Endometrium (tissue), 2 donors: ENCODE measurements around the gene STK38L.
"Not testable (repeated sequence)": the region's sequence is repeated elsewhere in the genome, so short reads cannot be mapped to it uniquely, and the experiment has no call there.

Source experiments
- FAIRE-seq: peaks from 2 replicates; lab custom pipeline; 2012; peaks lifted over from hg19 to GRCh38; lab: Jason Lieb, UNC
- donor health status: control.
- donor health status: control.

STK38L gene

DNA sequence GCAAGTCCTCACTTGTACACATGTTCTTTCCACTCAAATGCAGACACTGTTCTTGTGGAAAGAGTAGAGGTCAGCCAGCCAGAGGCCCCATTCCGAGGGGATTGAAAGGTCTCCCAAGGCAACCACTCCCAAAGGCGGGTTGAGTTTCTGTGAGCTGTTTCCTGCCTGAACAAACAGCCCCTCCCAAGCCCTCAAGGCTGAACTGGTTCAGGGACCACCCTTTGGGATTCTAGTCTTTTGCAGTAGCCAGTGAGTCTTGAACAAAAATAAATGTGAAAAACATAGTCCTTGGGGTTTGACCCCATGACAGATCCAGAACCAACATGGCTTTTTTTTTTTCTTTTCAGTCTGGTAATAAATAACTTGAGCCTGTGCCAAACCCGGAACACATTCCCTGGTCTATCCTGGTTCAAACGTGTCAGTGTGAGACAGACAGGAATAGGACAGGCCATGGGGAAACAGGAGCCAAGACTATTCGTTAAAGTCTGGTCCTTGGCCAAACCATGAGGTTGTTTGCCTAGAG, 17.6 kb upstream of the STK38L start:
- FAIRE-seq: no peak

DNA sequence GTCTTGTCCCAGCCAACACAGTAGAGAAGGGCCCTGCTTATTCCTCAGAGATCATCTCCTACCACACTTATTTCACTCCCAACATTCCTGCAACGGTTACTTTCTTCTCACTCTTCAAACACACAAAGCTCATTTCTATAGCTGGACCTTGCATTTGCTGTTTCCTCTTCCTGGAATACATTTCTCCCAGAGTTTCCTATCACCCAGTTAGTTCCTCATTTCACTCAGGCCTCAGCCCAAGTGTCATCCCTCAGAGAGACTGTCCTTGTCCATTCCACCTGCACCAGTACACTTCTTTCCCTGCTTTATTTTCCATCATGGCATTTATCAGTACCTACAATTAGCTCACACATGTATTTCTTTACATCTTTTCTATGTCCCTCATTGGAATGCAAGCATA, 14.7 kb upstream of the STK38L start:
- FAIRE-seq: no peak

DNA sequence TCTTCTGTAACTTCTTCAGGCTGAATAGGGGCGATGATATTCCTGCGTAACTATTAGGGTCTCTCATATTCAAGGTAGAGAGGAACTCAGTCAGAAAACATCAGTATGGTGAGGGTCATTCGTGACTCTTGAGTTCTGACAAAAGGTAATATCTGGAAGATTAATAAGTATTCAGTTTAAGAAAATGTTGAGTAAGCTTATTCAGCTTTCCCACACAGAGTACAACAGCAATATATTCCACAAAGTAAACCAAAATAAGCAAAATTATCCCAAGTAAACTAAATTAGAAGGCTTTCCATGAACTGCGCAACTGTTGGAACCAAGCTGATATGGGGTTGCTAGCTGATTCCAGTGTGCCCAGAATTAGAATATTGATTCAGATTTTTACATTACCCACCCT, 12.7 kb upstream of the STK38L start:
- FAIRE-seq: not testable (repeated sequence)

DNA sequence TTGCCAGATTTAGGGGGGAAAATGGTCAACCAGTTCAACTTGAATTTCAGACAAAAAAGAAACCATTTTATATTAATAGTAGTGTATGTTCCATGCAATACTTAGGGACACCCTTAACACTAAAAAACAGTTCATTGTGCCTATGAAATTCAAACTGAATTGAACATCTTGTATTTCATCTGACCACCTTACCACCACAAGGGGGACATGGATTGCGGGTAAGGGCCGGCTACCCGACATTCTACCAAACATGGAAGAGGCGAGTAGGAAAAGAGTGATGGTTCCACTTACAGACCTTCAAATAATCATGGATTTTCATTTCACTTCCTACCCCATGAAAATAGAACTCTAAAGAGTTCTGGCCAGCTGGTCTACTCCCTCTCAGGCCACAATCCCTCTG, 10.3 kb upstream of the STK38L start:
- FAIRE-seq: no peak

DNA sequence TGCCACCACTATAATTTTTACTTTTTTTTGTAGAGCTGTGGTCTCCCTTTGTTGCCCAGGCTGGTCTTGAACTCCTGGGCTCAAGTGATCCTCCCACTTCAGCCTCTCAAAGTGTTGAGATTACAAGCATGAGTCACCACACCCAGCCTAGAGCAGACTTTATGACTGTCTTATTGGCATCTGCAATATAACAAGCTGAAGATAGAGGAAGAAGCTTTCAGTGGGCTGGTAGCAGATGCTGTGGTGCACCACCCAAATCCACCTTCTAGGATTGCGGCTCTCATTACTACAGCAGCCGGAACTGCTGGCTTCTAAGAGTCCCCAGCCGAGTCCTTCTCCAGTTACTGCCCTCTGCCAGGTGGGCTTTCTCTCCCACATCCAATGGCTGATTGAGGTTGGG, 7.6 kb upstream of the STK38L start:
- no peak for FAIRE-seq

DNA sequence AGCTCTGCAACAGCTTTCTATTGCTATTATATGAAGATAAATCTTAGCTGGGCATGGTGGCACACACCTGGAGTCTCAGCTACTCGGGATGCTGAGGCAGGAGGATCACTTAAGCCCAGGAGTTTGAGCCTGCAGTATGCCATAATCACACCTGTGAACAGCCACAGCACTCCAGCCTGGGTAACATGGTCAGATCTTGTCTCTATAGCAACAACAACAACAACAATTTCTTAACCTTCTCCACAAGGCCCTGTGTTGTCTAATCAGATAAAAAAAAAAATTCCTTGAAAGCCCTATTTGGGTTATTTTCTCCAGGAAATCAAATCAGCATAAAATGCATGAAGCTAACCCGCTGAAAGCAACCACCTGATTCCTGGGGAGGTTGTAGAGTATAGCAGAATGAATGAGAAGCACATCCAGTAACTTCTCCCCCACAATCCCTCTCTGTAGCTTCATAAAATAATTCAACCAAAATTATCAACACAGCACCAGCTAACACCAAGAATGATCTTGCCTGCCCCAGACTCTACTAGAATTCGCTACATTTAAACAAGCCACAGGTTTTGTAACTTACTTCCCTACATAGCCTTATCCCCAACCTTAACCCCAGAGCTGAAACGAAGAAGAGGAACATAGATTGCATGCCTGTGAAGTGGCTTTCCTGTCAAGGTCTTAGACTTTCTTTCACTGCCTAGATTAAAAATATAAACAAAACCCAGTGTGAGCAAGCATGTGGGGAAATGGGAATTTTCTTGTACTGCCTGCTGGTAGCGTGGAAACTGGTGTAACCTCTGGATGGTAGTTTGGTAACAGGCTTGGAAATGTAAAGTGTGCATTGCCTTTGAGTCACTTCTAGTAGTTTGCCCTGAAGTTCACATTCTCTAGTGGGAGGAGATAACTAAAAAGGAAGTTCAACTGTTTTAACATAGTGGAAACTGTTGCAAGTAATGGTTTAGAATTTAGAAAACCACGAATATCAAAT, 6.0 kb upstream of the STK38L start:
- no peak for FAIRE-seq

DNA sequence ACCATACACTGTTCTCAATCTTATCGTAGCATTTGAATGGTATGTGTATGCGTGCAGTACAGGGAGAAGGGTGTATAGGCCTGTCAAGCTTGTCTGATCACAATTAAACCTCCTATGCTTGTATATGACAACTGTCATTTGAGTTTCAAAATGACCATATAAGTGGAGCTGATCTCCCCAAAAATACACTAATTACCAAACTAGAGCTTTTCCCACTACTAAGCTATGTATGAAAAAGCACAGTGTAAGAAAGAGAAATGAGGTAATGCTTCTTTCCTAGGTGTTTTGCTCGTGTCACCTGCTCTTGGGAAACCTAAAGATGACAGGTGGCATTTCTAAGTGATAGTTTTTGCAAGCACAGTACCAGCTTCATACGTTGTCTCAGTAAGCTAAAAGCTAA, 1.1 kb upstream of the STK38L start:
- FAIRE-seq: no peak

DNA sequence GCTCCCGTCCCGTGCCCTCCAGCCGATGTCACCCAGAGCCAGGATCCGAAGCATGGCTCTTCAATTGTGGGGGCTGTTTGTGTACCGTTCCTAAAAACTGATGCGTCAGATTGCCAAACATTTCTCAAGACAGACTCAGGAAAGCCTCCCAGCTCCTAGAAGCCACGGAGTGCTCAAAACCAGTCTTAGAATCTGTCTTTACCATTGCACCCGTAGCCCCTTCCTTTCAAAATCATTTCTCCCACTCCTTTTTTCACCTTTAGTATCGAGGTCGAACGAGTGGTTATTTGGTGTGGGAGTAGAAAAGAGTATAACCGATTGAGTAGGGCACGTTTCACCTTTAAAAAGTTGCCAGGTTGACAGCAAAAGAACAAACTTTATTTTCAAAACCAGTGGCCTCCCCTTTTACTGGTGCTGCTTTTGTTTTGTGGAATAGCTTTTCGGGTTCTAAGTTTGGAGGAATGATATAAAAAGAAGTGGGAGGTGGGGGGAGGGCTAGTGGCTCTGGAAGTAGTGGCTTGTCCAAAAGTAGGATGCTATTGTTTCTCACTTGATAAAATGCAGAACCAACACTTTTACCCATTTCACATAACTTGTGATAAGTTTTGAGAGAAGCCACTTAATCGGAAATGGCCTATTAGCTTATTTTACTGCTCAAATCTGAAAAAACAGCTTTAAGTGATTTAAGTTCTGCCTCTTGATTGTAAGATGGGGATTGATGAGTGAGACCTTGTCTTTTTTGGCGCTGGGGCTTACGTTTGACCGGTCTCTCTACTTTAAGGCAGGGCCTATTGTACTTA, 803 bp downstream of the STK38L start:
- no peak for FAIRE-seq

DNA sequence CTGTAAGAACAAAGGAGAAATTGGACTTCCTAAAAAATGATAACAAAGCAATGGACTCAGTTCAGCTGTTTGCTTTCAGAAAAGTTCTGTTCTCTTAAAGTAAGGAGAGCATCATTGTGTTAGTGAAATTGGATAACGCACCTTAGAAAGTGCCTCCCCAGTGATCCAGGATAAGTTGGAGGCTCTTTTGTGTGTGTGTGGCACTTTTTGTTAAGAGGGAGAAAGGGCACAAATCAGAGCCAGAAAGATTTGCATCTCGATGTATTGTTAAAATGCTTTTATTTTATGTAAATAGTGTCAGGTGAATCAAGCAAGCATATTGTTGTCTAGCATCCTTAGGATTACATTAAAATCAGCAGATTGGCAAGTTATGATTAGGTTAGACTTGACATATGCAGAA, 2.1 kb downstream of the STK38L start:
- no peak for FAIRE-seq

DNA sequence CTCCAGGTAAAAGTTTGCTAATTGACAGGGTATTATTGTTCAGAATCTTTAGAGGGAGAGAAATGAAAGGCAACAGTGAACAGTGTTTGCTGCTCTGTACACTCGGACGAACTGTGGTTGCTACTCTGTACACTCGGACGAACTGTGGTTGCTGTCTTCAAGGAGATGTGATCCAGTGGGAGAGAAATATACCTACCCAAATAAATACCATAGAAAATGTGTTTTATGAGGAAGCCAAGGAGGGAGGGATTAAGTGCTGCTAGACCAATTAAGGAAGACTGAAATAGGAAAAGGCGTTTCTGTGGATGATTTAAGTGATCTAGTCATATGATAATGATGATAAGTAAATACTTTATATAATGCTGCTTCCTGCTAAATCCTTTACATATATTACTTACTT, 2.7 kb downstream of the STK38L start:
- FAIRE-seq: no peak

DNA sequence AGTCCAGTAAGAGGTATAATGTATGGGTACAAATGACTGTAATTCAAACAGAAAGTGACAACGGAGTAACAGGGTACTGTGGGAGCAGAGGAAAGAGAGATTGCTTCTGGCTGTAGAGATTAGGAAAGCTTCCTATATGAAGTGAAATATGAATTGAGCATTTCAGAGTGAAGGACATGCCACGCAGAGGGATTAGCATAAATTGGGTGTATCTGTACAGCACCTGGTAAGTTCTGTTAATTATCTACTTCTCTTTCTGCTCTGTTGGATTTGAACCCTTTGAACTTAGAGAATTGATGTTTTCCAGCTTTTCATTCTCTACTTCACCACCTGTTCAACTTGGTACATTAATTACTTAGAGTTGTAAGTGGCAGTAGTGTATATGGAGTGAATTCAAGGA, 8.8 kb downstream of the STK38L start:
- no peak for FAIRE-seq

DNA sequence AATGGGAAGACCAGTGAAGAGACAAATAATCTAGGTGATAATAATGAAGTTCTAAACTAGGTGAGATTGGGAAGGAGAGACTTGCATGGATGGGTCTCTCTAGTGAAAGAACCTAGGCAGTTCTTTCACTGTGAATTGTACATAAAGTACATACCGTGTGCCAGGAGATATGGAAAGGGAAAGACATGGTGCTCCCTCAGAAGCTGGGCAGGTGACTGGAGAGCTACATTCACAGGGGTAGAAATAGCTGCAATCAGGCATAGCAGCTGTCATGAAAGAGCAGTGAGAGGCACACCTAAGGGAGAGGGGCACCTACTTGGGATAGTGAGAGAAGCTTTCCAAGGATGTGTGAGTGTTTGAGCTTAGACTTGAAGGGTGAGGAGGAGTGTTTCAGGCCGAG, 9.3 kb downstream of the STK38L start:
- no peak for FAIRE-seq

DNA sequence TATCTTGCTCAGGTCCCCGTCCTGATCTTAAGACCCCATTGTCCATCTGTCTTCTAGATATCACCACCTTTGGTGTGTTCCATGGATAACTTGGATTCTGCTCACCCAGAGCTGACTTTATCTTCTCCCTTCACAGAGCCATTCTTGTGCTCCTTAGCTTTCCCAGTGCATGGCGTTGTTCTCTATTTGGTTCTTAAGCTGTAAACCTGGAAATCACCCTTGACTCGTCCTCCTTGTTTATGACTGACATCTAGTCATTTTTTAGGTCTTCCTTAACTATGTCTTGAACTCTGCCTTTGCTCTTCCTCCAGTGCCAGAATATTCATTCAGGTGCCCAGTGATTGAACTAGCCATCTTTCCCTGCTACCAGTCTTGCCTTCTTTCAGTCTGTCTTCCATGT, 11.7 kb downstream of the STK38L start:
- no peak for FAIRE-seq

DNA sequence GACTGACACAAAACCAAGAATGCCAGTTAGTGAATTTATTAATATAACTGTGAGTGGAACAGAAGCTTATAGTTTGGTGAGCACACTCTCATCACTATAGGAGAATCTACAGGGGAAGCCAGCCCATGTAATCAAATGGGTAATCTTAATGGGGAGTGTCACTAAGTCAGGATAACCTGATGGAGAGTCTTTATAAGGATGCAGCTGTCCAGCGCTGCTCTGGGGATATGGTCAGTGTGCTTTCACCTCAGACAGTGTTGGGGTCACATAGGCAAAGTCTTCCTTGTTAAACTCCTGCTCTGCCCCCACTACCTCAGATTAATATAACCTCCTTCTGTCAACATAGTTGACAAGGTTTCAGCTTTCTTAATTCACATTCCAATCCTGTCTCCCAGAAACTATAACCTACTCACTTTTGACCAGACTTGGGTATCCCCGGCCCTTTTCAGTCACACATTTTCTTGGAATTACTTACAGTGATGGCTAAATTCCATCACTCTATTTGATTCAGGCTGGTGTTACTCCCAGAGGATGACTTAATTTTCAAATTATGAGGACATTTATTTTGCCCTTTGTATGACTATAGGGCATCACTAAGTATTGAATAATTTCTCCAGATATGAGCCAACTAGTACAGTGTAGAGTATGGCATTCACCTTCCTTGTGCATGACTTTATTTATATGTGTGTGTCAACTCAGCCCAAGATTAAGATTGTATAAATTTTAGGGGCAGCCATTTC, 13.2 kb downstream of the STK38L start:
- FAIRE-seq: no peak

DNA sequence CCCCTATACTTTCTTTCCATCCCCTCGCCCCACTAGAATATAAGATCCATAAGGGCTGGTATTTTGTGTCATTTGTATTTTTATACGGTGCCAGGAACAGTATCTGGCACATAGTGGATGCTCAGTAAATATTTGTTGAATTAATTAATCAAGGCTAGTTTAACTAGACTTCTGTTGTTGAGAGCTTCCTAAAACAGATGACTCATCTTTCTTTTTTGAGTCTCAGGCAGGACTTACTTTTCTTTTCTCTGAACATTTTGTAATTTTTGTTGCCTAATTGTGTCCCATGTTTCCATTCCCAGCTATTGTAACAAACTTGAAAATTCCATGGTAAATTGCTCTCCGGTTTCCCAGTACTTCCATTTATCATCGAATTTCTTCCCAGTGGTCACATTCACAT, 16.7 kb downstream of the STK38L start:
- no peak for FAIRE-seq

DNA sequence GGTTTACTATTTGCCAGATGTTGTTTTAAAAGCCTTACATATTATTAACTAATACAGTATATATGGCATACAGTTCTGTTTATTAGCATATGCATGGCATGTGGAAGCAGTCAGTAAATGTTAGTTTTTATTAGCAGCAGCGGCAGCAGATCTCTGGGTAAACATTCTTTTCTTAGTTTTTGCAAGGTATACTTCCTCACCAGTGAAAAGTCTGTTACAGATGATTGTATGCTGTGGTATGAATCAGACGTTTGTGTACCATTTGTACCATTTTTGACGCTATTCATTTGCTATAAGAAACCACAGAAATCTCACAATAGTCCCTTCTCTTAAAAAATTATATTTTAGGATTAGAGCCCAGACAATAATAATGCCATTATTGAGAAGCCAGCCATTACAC, 17.8 kb downstream of the STK38L start:
- no peak for FAIRE-seq

DNA sequence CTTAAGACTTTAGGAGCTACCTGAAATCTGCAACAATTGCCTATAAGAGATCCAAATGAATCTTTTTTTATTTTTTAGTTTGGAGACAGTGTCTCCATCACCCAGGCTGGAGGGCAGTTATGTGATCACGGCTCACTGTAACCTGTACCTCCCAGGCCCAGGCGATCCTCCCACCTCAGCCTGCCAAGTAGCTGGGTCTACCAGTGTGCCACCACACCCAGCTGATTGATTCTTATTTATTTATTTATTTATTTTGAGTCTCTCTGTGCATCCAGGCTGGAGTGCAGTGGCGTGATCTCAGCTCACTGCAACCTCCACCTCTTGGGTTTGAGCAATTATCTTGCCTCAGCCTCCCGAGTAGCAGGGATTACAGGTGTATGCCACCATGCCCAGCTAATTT, 26.1 kb downstream of the STK38L start:
- no peak for FAIRE-seq

DNA sequence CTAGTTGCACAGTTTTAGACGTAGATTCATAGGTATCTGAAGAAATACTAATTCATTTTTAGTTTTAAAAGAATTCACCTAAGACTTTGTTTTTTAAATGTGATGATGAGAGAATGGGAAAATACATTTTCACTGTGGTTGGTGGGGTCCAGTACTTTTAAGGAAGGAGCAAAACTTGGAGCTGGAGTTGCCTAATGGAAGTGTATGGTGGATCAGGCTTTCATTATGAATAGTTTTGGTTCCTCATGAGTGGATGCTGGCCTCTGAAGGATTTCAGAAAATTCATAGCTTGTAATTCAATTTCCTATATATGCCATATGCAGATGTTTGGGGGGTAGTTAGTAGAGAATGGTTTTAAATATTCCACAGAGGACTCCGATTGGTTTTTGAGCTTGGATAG, 27.1 kb downstream of the STK38L start:
- FAIRE-seq: no peak

DNA sequence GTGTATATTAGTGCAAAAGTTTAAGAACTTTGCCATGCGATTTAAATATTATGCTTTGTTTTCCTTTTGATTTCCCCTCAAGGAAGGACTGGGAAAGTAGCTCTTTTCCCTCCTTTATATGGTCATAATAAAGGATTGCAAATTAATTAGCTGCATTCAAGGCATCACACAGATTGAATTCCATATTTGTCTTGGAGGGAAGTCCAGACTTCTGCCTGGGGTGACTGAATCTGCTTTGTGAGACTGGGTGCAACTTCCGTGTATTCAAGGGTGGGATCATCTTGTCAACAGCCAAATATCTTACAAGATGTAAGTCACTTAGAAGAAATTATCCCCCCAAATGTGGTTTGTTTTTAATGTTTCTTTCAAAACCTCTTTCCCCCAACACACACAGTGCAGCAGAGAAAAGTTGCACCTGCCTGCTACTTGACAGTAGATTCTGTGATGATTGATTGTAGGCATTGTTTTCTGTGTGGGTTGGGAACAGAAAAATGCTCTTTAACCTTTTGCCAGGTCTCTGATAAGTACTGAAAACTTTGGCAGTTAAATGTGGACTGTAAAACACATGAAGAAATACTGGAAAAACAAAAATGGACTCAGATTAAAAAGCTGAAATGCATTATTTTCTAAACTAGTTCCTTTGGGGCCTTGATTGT, 28.4 kb downstream of the STK38L start:
- FAIRE-seq: peak; percentile 54

DNA sequence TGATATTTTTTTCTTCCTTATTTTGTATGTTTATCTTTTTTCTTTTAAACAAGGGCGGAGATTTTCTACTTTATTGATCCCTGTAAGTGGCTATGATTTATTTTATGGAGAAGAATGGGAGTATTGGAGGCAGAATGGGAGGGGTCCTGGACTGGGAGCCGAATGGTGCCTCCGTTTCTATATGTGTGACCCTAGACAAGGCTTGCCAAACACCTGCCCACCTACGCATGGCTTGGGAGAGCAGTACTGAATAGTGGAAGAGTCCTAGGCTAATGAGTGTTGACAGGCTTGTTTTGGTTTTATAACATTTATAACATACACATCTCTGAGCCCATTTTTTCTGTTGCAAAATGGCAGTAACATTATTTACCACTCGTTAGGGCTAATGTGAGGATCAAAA, 29.0 kb downstream of the STK38L start:
- no peak for FAIRE-seq

DNA sequence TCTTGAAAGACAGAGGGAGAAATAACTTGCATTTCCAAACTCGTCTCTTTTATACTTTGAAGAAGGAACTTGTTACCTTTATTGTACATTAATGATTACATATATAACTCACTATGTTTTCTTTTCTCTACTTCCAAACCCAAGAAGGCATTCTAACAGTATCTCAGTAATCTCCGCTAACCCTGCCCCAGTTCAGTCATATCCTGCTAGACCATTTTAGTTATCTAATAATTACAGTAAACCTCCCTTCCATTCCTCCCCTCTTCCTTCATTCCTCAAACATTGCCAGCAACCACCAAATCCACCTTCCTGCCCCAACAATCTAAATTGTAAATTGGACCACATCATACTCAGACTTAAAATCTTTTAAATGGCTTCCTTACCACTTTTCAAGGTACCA, 30.6 kb downstream of the STK38L start:
- FAIRE-seq: no peak

DNA sequence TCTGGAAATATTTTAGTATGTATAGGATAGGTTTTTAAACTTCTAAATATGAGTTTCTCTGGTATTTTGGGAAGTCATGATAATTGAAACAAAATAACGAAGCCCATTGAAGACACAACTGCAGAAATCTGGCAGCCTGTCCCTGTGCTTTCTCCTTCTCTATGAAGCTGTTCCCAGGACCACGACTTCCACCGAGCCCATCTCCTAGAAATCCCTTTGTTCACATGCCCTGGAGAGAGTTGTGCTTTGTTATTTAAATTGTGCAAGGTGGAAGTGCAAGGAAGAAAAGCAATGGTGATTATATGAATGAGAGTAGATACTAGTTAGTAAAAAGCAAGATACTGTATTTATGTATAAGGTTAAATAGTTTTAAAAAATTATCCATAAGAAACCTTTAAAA, 32.2 kb downstream of the STK38L start:
- no peak for FAIRE-seq
